Keratinocyte (primary cell): Measurements from ENCODE around the gene TTLL5. TPM values are rescaled to one million over a fixed set of nuclear protein-coding genes. Genes with fewer than 3 reads are reported as not detected.

Experiments used
- DNase-seq: peaks from one replicate; pipeline ENCODE4 v3.0.0-alpha.2; 2011; ENCODE audit warnings: low read depth, missing footprints, low spot score
- FAIRE-seq: peaks from 2 replicates; lab custom pipeline; 2011; peaks lifted over from hg19 to GRCh38; lab: Jason Lieb, UNC
- H2AFZ ChIP-seq: 2 replicates; pipeline ENCODE4 v1.6.0; 2012; ENCODE audit warnings: low read length, control low read depth, inconsistent platforms; ENCODE audit not compliant: control insufficient read depth
- H3K27ac ChIP-seq: 2 replicates; pipeline ENCODE4 v1.5.1; 2011; ENCODE audit warnings: low read length; ENCODE audit not compliant: control insufficient read depth, insufficient read depth
- H3K27me3 ChIP-seq: 3 replicates; pipeline ENCODE4 v1.6.0; 2011; ENCODE audit warnings: low read length; ENCODE audit not compliant: control insufficient read depth, insufficient read depth; ENCODE audit errors: extremely low read depth
- H3K36me3 ChIP-seq, 2 experiments: 2 replicates in 1 of 2; 3 replicates in 1 of 2; pipeline ENCODE4 v1.5.1; 2011; ENCODE audit warnings: low read length in 2 of 2, mild to moderate bottlenecking in 1 of 2; ENCODE audit not compliant: control insufficient read depth in 2 of 2, insufficient read depth in 2 of 2; ENCODE audit errors: extremely low read depth in 1 of 2
- H3K4me1 ChIP-seq: 3 replicates; pipeline ENCODE4 v1.5.1; 2011; ENCODE audit warnings: low read length; ENCODE audit not compliant: control insufficient read depth, insufficient read depth; ENCODE audit errors: extremely low read depth
- H3K4me2 ChIP-seq: 3 replicates; pipeline ENCODE4 v1.6.0; 2011; ENCODE audit warnings: low read depth, low read length; ENCODE audit not compliant: control insufficient read depth, insufficient read depth; ENCODE audit errors: extremely low read depth
- H3K4me3 ChIP-seq, 3 experiments: fragments of 200-600 bp in 1 of 3; sonication (generic) in 1 of 3; 2 replicates in 2 of 3; 3 replicates in 1 of 3; pipeline ENCODE4 v1.5.1; 2011 to 2016; ENCODE audit warnings: low read length in 3 of 3, mild to moderate bottlenecking in 3 of 3, control low read depth in 2 of 3, inconsistent platforms in 1 of 3, low read depth in 1 of 3, mixed read lengths in 1 of 3, mixed run types in 1 of 3, moderate library complexity in 1 of 3; ENCODE audit not compliant: control insufficient read depth in 2 of 3, insufficient read depth in 2 of 3; ENCODE audit errors: extremely low read depth in 1 of 3
- H3K79me2 ChIP-seq: 2 replicates; pipeline ENCODE4 v1.6.0; 2012; ENCODE audit warnings: low read length; ENCODE audit not compliant: control insufficient read depth, insufficient read depth
- H3K9ac ChIP-seq: 3 replicates; pipeline ENCODE4 v1.6.0; 2011; ENCODE audit warnings: low read length; ENCODE audit not compliant: control insufficient read depth, insufficient read depth; ENCODE audit errors: extremely low read depth
- H3K9me1 ChIP-seq: 3 replicates; pipeline ENCODE4 v1.6.0; 2011; ENCODE audit warnings: low read length; ENCODE audit not compliant: control insufficient read depth, insufficient read depth; ENCODE audit errors: extremely low read depth
- H3K9me3 ChIP-seq: 2 replicates; pipeline ENCODE4 v1.5.1; 2012; ENCODE audit warnings: low read depth, low read length; ENCODE audit not compliant: control insufficient read depth
- H4K20me1 ChIP-seq: 3 replicates; pipeline ENCODE4 v1.6.0; 2011; ENCODE audit warnings: low read length; ENCODE audit not compliant: control insufficient read depth, insufficient read depth; ENCODE audit errors: extremely low read depth
- CTCF ChIP-seq, 3 experiments: IDR thresholded peaks in 1 of 3; conservative IDR thresholded peaks in 1 of 3; optimal IDR thresholded peaks in 1 of 3; 2 replicates in 2 of 3; 3 replicates in 1 of 3; pipeline versions ENCODE3 to v1.5.1; 2011; ENCODE audit warnings: low read length in 3 of 3, mild to moderate bottlenecking in 3 of 3, moderate library complexity in 2 of 3, control low read depth in 1 of 3, inconsistent platforms in 1 of 3; ENCODE audit not compliant: insufficient read depth in 2 of 3; ENCODE audit errors: extremely low read depth in 1 of 3
- EZH2 ChIP-seq: IDR thresholded peaks from one replicate; pipeline ENCODE4 v1.6.1; 2012; ENCODE audit warnings: inconsistent platforms, mild to moderate bottlenecking, low read length, moderate library complexity
- dilution Hi-C: fragments of 300-500 bp; cut with MboI; formaldehyde crosslinking; loops from one replicate; pipeline ENCODE4 v1.7.0; 2020; ENCODE audit warnings: low sequenced_read_pairs; ENCODE audit not compliant: extremely low pct_ligation_motif_present
- polyA plus RNA-seq, 5 experiments: library from polyadenylated mRNA; depleted of rRNA in 3 of 5; stranded (reverse) in 3 of 5; stranded (forward) in 1 of 5; unstranded in 1 of 5; fragments of >200 nt; gene quantifications; 1 replicate in 1 of 5; 2 replicates in 3 of 5; 3 replicates in 1 of 5; pipeline versions ENCODE4 v1.2.1 to v1.2.3, GENCODE V29; 2011 to 2012; ENCODE audit warnings: missing spikeins in 2 of 5, low read depth in 1 of 5, low replicate concordance in 1 of 5

TTLL5 gene
- polyA plus RNA-seq, 1 donor (not counting 4 experiments of a cell fraction or from before 2014, with no cell fraction given), result 20.7 TPM

GRCh38 chr14:75672605-75673192 lies 11.7 kb downstream of the TTLL5 start:
- Histone ChIP-seq H4K20me1 (no peaks in the 10 kb centered on the region), H3K9me1 (no peaks in the 10 kb centered on the region), H3K27ac (no peak overlapping the region), H3K4me3 (no peak overlapping the region), H3K27me3 (no peaks in the 10 kb centered on the region), H3K79me2 (peaks cover 6% of the 10 kb centered on the region), H3K9ac (no peak overlapping the region), H3K4me2 (no peak overlapping the region), H3K4me1 (peaks cover 12% of the 10 kb centered on the region), H2AFZ (no peak overlapping the region), H3K36me3 (peaks cover 0 to 5% of the 10 kb centered on the region in 2 experiments), H3K9me3 (no peaks in the 10 kb centered on the region)
- TF ChIP-seq CTCF (optimal IDR thresholded peaks at IDR 0.05 in 1 of 3, IDR thresholded peaks at IDR 0.05 in 1 of 3, conservative IDR thresholded peaks at IDR 0.05 in 1 of 3; ENCODE audit: extremely low read depth in 1 of 3, insufficient read depth in 2 of 3, low read length in 3 of 3) (no peak), EZH2 (no peak)
- FAIRE-seq, result no peak
- no peak for DNase-seq
- dilution Hi-C loops, result no loop called here

GRCh38 chr14:75673345-75674035 lies 12.4 kb downstream of the TTLL5 start:
- peak; percentile 9 for FAIRE-seq
- Histone ChIP-seq H3K4me2 (no peak overlapping the region), H3K4me1 (peaks cover 12% of the 10 kb centered on the region), H3K79me2 (peaks cover 6% of the 10 kb centered on the region), H4K20me1 (no peaks in the 10 kb centered on the region), H3K9ac (no peak overlapping the region), H3K27me3 (no peaks in the 10 kb centered on the region), H3K4me3 (no peak overlapping the region), H3K9me1 (no peaks in the 10 kb centered on the region), H3K9me3 (no peaks in the 10 kb centered on the region), H2AFZ (no peak overlapping the region), H3K27ac (no peak overlapping the region), H3K36me3 (peaks cover 0 to 5% of the 10 kb centered on the region in 2 experiments)
- TF ChIP-seq EZH2 (no peak), CTCF (optimal IDR thresholded peaks at IDR 0.05 in 1 of 3, IDR thresholded peaks at IDR 0.05 in 1 of 3, conservative IDR thresholded peaks at IDR 0.05 in 1 of 3; ENCODE audit: extremely low read depth in 1 of 3, insufficient read depth in 2 of 3, low read length in 3 of 3) (no peak)
- dilution Hi-C loops, result no loop called here
- no peak for DNase-seq
